ENCODE data around the gene PUS10.

The PUS10 gene

GRCh38 chr2:60948926-60949579, 69.0 kb downstream of the PUS10 start:
- no peak for DNase-seq (ENCODE audit: low read depth)
- H3K4me3 ChIP-seq (ENCODE audit: low read length) = no peak overlapping the region
- TF ChIP-seq CTCF (conservative IDR thresholded peaks at IDR 0.05; ENCODE audit: low read length) = no peak

- DNase-seq (ENCODE audit: low read depth) = no peak
- TF ChIP-seq CTCF (conservative IDR thresholded peaks at IDR 0.05; ENCODE audit: low read length) = no peak
- no peak overlapping the region for H3K4me3 ChIP-seq (ENCODE audit: low read length)
Measured at GRCh38 chr2:60948161-60948560, 69.9 kb downstream of the PUS10 start.

- H3K4me3 ChIP-seq (ENCODE audit: low read length) = no peak overlapping the region
- TF ChIP-seq CTCF (conservative IDR thresholded peaks at IDR 0.05; ENCODE audit: low read length) = no peak
Measured at GRCh38 chr2:60947056-60947455, 71.0 kb downstream of the PUS10 start.

GRCh38 chr2:60945341-60945740, 72.7 kb downstream of the PUS10 start:
- no peak overlapping the region for H3K4me3 ChIP-seq (ENCODE audit: low read length)
- no peak for DNase-seq (ENCODE audit: low read depth)
- TF ChIP-seq CTCF (conservative IDR thresholded peaks at IDR 0.05; ENCODE audit: low read length) = no peak

More at GRCh38 chr2:60947056-60947455, 71.0 kb downstream of the PUS10 start:
- no peak for DNase-seq (ENCODE audit: low read depth)

- DNase-seq (ENCODE audit: low read depth) = no peak
- no peak for TF ChIP-seq CTCF (conservative IDR thresholded peaks at IDR 0.05; ENCODE audit: low read length)
- no peak overlapping the region for H3K4me3 ChIP-seq (ENCODE audit: low read length)
Measured at GRCh38 chr2:60939622-60940021, 78.4 kb downstream of the PUS10 start.

GRCh38 chr2:60938301-60938700, 79.8 kb downstream of the PUS10 start:
- no peak for TF ChIP-seq CTCF (conservative IDR thresholded peaks at IDR 0.05; ENCODE audit: low read length)
- no peak for DNase-seq (ENCODE audit: low read depth)
- H3K4me3 ChIP-seq (ENCODE audit: low read length) = no peak overlapping the region

- no peak for DNase-seq (ENCODE audit: low read depth)
- H3K4me3 ChIP-seq (ENCODE audit: low read length) = no peak overlapping the region
- no peak for TF ChIP-seq CTCF (conservative IDR thresholded peaks at IDR 0.05; ENCODE audit: low read length)
Measured at GRCh38 chr2:60936757-60937156, 81.3 kb downstream of the PUS10 start.

Data from AG10803 (cell line).